H54 (cell line): ENCODE measurements around the gene BHMT.
"Not testable (repeated sequence)": the region's sequence is repeated elsewhere in the genome, so short reads cannot be mapped to it uniquely, and the experiment has no call there.

Source experiments
- DNase-seq: peaks from one replicate; pipeline ENCODE4 v3.0.0; 2011; ENCODE audit warnings: low spot score, mixed read lengths; ENCODE audit not compliant: insufficient read length
- FAIRE-seq: peaks from 3 replicates; lab custom pipeline; 2011; peaks lifted over from hg19 to GRCh38; lab: Jason Lieb, UNC
- POLR2A ChIP-seq: IDR thresholded peaks from 2 replicates; pipeline ENCODE4 v1.6.1; 2011; ENCODE audit warnings: low read depth, mild to moderate bottlenecking, low read length

Gene BHMT

DNA sequence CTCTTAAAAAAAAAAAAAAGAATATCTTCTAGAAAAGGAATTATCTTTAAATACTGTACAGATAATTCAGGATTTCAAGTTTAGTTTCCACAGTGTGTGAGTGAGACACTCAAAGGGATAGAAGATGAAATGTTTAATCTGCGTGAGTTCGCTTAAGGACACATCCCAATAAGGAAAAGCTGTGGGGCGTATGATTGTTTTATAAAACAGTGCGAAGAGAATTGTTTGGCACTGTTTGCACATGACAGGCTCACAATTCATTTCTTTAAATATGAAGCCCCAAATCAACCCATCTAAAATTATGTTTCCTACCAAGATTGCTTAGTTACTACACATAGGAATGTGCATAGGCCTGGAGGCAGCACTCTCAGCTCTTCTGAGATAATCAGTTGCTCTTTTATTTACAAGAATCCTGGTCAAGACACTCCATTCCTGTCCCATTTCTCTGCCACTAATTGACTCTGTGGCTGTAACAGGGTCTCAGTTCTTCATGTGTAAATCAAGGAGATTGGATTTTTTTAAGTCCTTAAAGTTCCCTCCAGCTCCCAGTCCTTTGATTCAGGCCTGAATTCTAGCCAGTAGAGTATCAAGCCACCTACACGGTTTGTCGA is 60.1 kb downstream of the BHMT start:
- FAIRE-seq: no peak
- DNase-seq: no peak
- no peak for TF ChIP-seq POLR2A

DNA sequence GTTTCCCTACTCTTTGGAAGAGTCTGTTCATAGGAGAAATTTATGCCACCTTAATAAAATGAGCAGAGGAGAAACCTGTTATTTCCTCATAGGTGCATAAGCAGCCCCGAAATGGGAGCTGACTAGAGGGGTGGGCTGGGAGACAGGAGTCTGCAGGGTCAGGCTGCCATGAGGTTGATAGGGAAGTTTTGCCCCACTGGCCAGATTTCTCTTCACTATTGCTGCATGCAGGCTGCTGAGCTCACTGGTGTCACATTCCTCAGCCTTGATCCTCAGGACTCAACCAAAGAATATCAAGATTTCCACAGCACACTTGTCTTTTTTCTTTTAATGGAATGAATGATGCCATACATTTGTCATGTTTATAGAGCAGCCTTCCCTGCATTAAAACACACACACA is 60.7 kb downstream of the BHMT start:
- DNase-seq (no peak), FAIRE-seq (no peak)
- no peak for TF ChIP-seq POLR2A

GRCh38 chr5:79173626-79174025 is 62.0 kb downstream of the BHMT start:
- FAIRE-seq: no peak
- TF ChIP-seq POLR2A: no peak
- no peak for DNase-seq

GRCh38 chr5:79180449-79180848 is 68.8 kb downstream of the BHMT start:
- FAIRE-seq, DNase-seq: not testable (repeated sequence)

DNA sequence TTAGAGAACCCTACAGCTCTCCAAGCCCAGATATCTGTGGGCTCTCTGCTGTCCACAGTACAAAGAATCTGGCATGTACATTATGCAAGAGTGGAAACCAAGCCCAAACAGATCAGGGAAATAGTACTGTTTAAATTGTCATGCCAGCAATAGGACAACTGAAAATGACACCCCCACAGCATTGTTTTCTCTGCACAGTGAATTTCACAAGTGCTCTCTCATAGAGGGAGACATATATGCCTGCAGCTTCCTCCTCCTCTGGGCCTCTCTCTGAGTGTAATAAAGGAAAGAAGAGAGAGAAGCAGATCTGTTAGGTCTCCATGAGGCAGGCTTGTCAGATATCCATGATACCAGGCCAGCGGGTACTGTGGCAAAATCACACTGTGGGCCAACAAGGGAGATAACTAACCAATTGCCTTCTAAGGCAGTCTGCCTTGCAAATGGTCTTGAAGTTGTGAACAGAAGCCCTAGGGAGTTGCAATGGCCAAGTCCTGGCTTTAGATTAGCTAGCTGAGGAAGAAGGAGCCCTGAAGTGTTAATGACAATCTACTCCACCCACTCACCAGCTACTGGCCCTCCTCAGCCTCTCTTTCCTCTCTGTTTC is 69.9 kb downstream of the BHMT start:
- FAIRE-seq: no peak
- no peak for DNase-seq

More for the DNA sequence above, 69.9 kb downstream of the BHMT start:
- no peak for TF ChIP-seq POLR2A
